ENCODE data around the gene STARD9. TPM values are rescaled to one million over a fixed set of nuclear protein-coding genes. Genes with fewer than 3 reads are reported as not detected.

STARD9 gene
- total and polyA plus RNA-seq, 4 experiments from 2014 or later: 0.49 to 6.1 (median 4.5) TPM; not detected in 1

DNA sequence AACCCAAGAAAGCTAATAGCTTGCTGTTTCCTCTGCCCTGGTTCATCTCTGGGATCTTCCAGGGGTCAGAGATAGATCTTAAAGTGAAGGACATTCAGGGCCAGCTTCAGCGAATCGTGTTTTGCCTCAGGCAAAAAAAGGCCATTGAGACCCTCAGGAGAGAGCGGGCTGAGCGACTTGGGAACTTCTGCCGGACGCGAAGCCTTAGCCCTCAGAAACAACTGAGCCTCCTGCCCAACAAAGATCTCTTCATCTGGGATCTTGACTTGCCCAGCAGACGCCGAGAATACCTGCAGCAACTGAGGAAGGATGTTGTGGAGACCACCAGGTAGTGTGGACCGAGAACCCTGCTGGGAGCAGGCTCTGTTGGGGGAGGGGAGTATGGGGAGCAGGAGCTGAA is 119.0 kb downstream of the STARD9 start:
- ChIA-PET POLR2A (ENCODE audit: partially characterized antibody) (no interaction called here), CTCF (ENCODE audit: partially characterized antibody) (interaction anchor here (1.4 kb wide), 1 partner anchor 232 kb away, joined by 3 read pairs; no protein-coding TSS in a partner anchor)
- no peaks in the 10 kb centered on the region for H3K36me3 ChIP-seq (ENCODE audit: insufficient read depth, low read length)
- H3K27ac ChIP-seq (ENCODE audit: low read depth, low read length): no peak overlapping the region
- H3K4me3 ChIP-seq (ENCODE audit: low read length in 2 of 2): no peak overlapping the region
- Mint-ChIP-seq H3K27me3 (no peaks in the 10 kb centered on the region), H3K36me3 (no peaks in the 10 kb centered on the region), H3K27ac (peak overlapping the region in 1 of 7 donors; percentile 46), H3K4me3 (no peak overlapping the region), H3K9me3 (no peaks in the 10 kb centered on the region), H3K4me1 (peaks cover 0 to 3% (median 0%) of the 10 kb centered on the region in 4 donors)
- no peak for DNase-seq
- intact Hi-C loops (cut with micrococcal nuclease): no loop called here
- no peaks in the 10 kb centered on the region for H3K4me1 ChIP-seq (ENCODE audit: insufficient read depth, low read length)
- no peaks in the 10 kb centered on the region for H3K27me3 ChIP-seq (ENCODE audit: insufficient read depth, low read length)
- H3K9me3 ChIP-seq (ENCODE audit: control insufficient read depth in 1 of 2, low read length in 2 of 2): no peaks in the 10 kb centered on the region

GRCh38 chr15:42695527-42696071 is 120.2 kb downstream of the STARD9 start:
- H3K4me3 ChIP-seq (ENCODE audit: low read length in 2 of 2): no peak overlapping the region
- no peak overlapping the region for H3K4me3 Mint-ChIP-seq

GRCh38 chr15:42696626-42697025 is 121.2 kb downstream of the STARD9 start:
- Histone ChIP-seq H3K27me3 (ENCODE audit: insufficient read depth, low read length) (no peaks in the 10 kb centered on the region), H3K36me3 (ENCODE audit: insufficient read depth, low read length) (no peaks in the 10 kb centered on the region), H3K27ac (ENCODE audit: low read depth, low read length) (no peak overlapping the region), H3K9me3 (ENCODE audit: control insufficient read depth in 1 of 2, low read length in 2 of 2) (no peaks in the 10 kb centered on the region), H3K4me3 (ENCODE audit: low read length in 2 of 2) (no peak overlapping the region), H3K4me1 (ENCODE audit: insufficient read depth, low read length) (no peaks in the 10 kb centered on the region)
- peak overlapping the region in 1 of 7 donors; percentile 4 for H3K27ac Mint-ChIP-seq
- intact Hi-C loops (cut with micrococcal nuclease): no loop called here
- H3K4me3 Mint-ChIP-seq: no peak overlapping the region
- H3K36me3 Mint-ChIP-seq: peaks cover 0 to 4% of the 10 kb centered on the region in 2 donors
- no peaks in the 10 kb centered on the region for H3K4me1 Mint-ChIP-seq
- CTCF ChIA-PET (ENCODE audit: partially characterized antibody): interaction anchor here (1.6 kb wide), 1 partner anchor 230 kb away, joined by 4 read pairs; no protein-coding TSS in a partner anchor
- POLR2A ChIA-PET (ENCODE audit: partially characterized antibody): no interaction called here
- no peaks in the 10 kb centered on the region for H3K27me3 Mint-ChIP-seq
- H3K9me3 Mint-ChIP-seq: no peaks in the 10 kb centered on the region
- no peak for DNase-seq

More at GRCh38 chr15:42695527-42696071, 120.2 kb downstream of the STARD9 start:
- H3K9me3 ChIP-seq (ENCODE audit: control insufficient read depth in 1 of 2, low read length in 2 of 2): no peaks in the 10 kb centered on the region
- H3K36me3 Mint-ChIP-seq: peaks cover 0 to 1% of the 10 kb centered on the region in 2 donors
- no peaks in the 10 kb centered on the region for H3K36me3 ChIP-seq (ENCODE audit: insufficient read depth, low read length)
- peaks cover 0 to 3% (median 0%) of the 10 kb centered on the region in 4 donors for H3K4me1 Mint-ChIP-seq
- no peak for DNase-seq
- H3K27ac Mint-ChIP-seq: peak overlapping the region in 3 of 7 donors; percentile 10 to 82 (median 77)
- CTCF ChIA-PET (ENCODE audit: partially characterized antibody): no interaction called here
- no peaks in the 10 kb centered on the region for H3K27me3 Mint-ChIP-seq
- no peaks in the 10 kb centered on the region for H3K9me3 Mint-ChIP-seq
- no peaks in the 10 kb centered on the region for H3K4me1 ChIP-seq (ENCODE audit: insufficient read depth, low read length)
- no peak overlapping the region for H3K27ac ChIP-seq (ENCODE audit: low read depth, low read length)
- POLR2A ChIA-PET (ENCODE audit: partially characterized antibody): no interaction called here
- H3K27me3 ChIP-seq (ENCODE audit: insufficient read depth, low read length): no peaks in the 10 kb centered on the region
- intact Hi-C loops (cut with micrococcal nuclease): no loop called here

GRCh38 chr15:42704492-42704926 is 129.1 kb downstream of the STARD9 start:
- no peak overlapping the region for H3K27ac Mint-ChIP-seq

GRCh38 chr15:42705336-42705735 is 129.9 kb downstream of the STARD9 start:
- no peaks in the 10 kb centered on the region for H3K9me3 Mint-ChIP-seq
- no peak for DNase-seq
- H3K27ac Mint-ChIP-seq: peak overlapping the region in 1 of 7 donors; percentile 75
- peaks cover 0 to 4% of the 10 kb centered on the region in 2 donors for H3K36me3 Mint-ChIP-seq
- Histone ChIP-seq H3K9me3 (ENCODE audit: control insufficient read depth in 1 of 2, low read length in 2 of 2) (no peaks in the 10 kb centered on the region), H3K4me3 (ENCODE audit: low read length in 2 of 2) (no peak overlapping the region), H3K27me3 (ENCODE audit: insufficient read depth, low read length) (no peaks in the 10 kb centered on the region), H3K36me3 (ENCODE audit: insufficient read depth, low read length) (no peaks in the 10 kb centered on the region), H3K4me1 (ENCODE audit: insufficient read depth, low read length) (no peaks in the 10 kb centered on the region), H3K27ac (ENCODE audit: low read depth, low read length) (no peak overlapping the region)
- intact Hi-C loops (cut with micrococcal nuclease): no loop called here
- no peak overlapping the region for H3K4me3 Mint-ChIP-seq
- peaks cover 0 to 5% (median 0%) of the 10 kb centered on the region in 4 donors for H3K4me1 Mint-ChIP-seq
- POLR2A ChIA-PET (ENCODE audit: partially characterized antibody): interaction anchor here (0.8 kb wide), 1 partner anchor 221 kb away, joined by 3 read pairs; no protein-coding TSS in a partner anchor
- CTCF ChIA-PET (ENCODE audit: partially characterized antibody): interaction anchor here (0.9 to 5.3 kb wide), 5 partner anchors 10 to 581 kb away, joined by 3 to 80 read pairs (median 6); no protein-coding TSS in a partner anchor
- no peaks in the 10 kb centered on the region for H3K27me3 Mint-ChIP-seq

More at GRCh38 chr15:42704492-42704926, 129.1 kb downstream of the STARD9 start:
- ChIA-PET POLR2A (ENCODE audit: partially characterized antibody) (interaction anchor here (0.8 kb wide), 1 partner anchor 222 kb away, joined by 3 read pairs; no protein-coding TSS in a partner anchor), CTCF (ENCODE audit: partially characterized antibody) (interaction anchor here (0.9 to 5.3 kb wide), 7 partner anchors 27 to 581 kb away, joined by 3 to 80 read pairs (median 4); no protein-coding TSS in a partner anchor)
- Histone ChIP-seq H3K4me1 (ENCODE audit: insufficient read depth, low read length) (no peaks in the 10 kb centered on the region), H3K36me3 (ENCODE audit: insufficient read depth, low read length) (no peaks in the 10 kb centered on the region), H3K4me3 (ENCODE audit: low read length in 2 of 2) (no peak overlapping the region), H3K27ac (ENCODE audit: low read depth, low read length) (no peak overlapping the region), H3K27me3 (ENCODE audit: insufficient read depth, low read length) (no peaks in the 10 kb centered on the region), H3K9me3 (ENCODE audit: control insufficient read depth in 1 of 2, low read length in 2 of 2) (no peaks in the 10 kb centered on the region)
- Mint-ChIP-seq H3K4me3 (no peak overlapping the region), H3K9me3 (no peaks in the 10 kb centered on the region), H3K36me3 (peaks cover 0 to 4% of the 10 kb centered on the region in 2 donors), H3K27me3 (no peaks in the 10 kb centered on the region), H3K4me1 (peaks cover 0 to 5% (median 0%) of the 10 kb centered on the region in 4 donors)
- intact Hi-C loops (cut with micrococcal nuclease): loop anchor here (1.0 kb wide), 2 partner anchors 222 to 481 kb away; partner anchors contain the start of gene CCNDBP1
- peak; percentile 54 to 60 (median 55) for DNase-seq

GRCh38 chr15:42707068-42707467 is 131.7 kb downstream of the STARD9 start:
- H3K27ac ChIP-seq (ENCODE audit: low read depth, low read length): no peak overlapping the region
- ChIA-PET POLR2A (ENCODE audit: partially characterized antibody) (no interaction called here), CTCF (ENCODE audit: partially characterized antibody) (interaction anchor here (0.8 to 5.3 kb wide), 3 partner anchors 11 to 497 kb away, joined by 3 to 80 read pairs (median 3); no protein-coding TSS in a partner anchor)
- Mint-ChIP-seq H3K4me3 (no peak overlapping the region), H3K27me3 (no peaks in the 10 kb centered on the region), H3K4me1 (peaks cover 0 to 5% (median 0%) of the 10 kb centered on the region in 4 donors), H3K27ac (peak overlapping the region in 1 of 7 donors; percentile 13), H3K36me3 (no peaks in the 10 kb centered on the region), H3K9me3 (no peaks in the 10 kb centered on the region)
- DNase-seq: no peak
- no peak overlapping the region for H3K4me3 ChIP-seq (ENCODE audit: low read length in 2 of 2)
- intact Hi-C loops (cut with micrococcal nuclease): no loop called here
- no peaks in the 10 kb centered on the region for H3K4me1 ChIP-seq (ENCODE audit: insufficient read depth, low read length)
- no peaks in the 10 kb centered on the region for H3K27me3 ChIP-seq (ENCODE audit: insufficient read depth, low read length)
- no peaks in the 10 kb centered on the region for H3K36me3 ChIP-seq (ENCODE audit: insufficient read depth, low read length)
- no peaks in the 10 kb centered on the region for H3K9me3 ChIP-seq (ENCODE audit: control insufficient read depth in 1 of 2, low read length in 2 of 2)

DNA sequence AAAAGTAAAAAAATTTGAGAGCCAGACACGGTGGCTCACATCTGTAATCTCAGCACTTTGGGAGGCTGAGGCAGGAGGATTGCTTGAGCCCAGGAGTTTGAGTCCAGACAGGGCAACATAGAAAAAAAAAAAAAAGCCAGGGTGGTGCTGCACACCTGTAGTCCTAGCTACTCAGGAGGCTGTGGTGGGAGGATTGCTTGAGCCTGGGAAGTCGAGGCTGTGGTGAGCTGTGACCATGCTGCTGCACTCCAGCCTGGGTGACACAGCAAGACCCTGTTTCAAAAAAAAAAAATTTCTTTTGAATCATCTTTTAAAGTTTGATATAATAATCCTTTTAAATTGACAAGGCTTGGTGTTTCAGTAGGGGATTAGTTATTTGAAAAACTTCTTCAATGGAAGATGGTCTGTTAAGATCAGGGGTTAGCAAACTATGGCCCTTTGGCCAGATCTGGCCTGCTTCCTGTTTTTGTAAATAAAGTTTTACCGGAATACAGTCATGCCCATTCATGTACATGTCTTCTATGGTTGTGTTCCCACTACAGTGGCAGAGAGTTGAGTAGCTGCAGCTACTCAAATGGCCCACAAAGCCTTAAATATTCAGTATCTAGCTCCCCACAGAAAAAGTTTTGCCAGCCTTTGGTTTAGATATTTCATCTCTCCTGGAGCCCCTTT is 132.6 kb downstream of the STARD9 start:
- CTCF ChIA-PET (ENCODE audit: partially characterized antibody): interaction anchor here (1.7 kb wide), 1 partner anchor 219 kb away, joined by 8 read pairs; no protein-coding TSS in a partner anchor
- Mint-ChIP-seq H3K4me1 (peaks cover 0 to 5% (median 0%) of the 10 kb centered on the region in 4 donors), H3K4me3 (no peak overlapping the region), H3K36me3 (no peaks in the 10 kb centered on the region), H3K9me3 (no peaks in the 10 kb centered on the region), H3K27me3 (no peaks in the 10 kb centered on the region), H3K27ac (no peak overlapping the region)
- no peak overlapping the region for H3K4me3 ChIP-seq (ENCODE audit: low read length in 2 of 2)
- H3K9me3 ChIP-seq (ENCODE audit: control insufficient read depth in 1 of 2, low read length in 2 of 2): no peaks in the 10 kb centered on the region
- no peak for DNase-seq
- no peaks in the 10 kb centered on the region for H3K36me3 ChIP-seq (ENCODE audit: insufficient read depth, low read length)
- intact Hi-C loops (cut with micrococcal nuclease): no loop called here
- H3K4me1 ChIP-seq (ENCODE audit: insufficient read depth, low read length): no peaks in the 10 kb centered on the region
- no peak overlapping the region for H3K27ac ChIP-seq (ENCODE audit: low read depth, low read length)
- H3K27me3 ChIP-seq (ENCODE audit: insufficient read depth, low read length): no peaks in the 10 kb centered on the region
- POLR2A ChIA-PET (ENCODE audit: partially characterized antibody): no interaction called here

Measured in CD4-positive, alpha-beta memory T cell (primary cell).